Aorta (tissue), 5 donors: ENCODE data around the gene TIPARP. TPM values are rescaled to one million over a fixed set of nuclear protein-coding genes. Genes with fewer than 3 reads are reported as not detected.

Source experiments
- ATAC-seq: fragments of 200-7000 bp; cut with Tn5 transposase; one replicate; pipeline ENCODE4 v1.9.1; 2022; ENCODE audit warnings: moderate library complexity; ENCODE audit not compliant: low FRiP score
- DNase-seq, 2 donors: peaks; one replicate each; pipeline ENCODE4 v3.0.0-alpha.2; 2020
- H3K27ac ChIP-seq, 2 donors: one replicate each; pipeline ENCODE4 v1.5.1; 2013; ENCODE audit warnings: low read length in 2 of 2, mild to moderate bottlenecking in 2 of 2, moderate library complexity in 2 of 2, control low read depth in 1 of 2, inconsistent platforms in 1 of 2, low read depth in 1 of 2
- H3K27me3 ChIP-seq, 2 donors: one replicate each; pipeline ENCODE4 v1.6.1; 2013; ENCODE audit warnings: control low read depth in 1 of 2, low read length in 1 of 2, mild to moderate bottlenecking in 1 of 2, moderate library complexity in 1 of 2; ENCODE audit not compliant: insufficient read depth in 2 of 2, control insufficient read depth in 1 of 2
- H3K36me3 ChIP-seq, 2 donors: one replicate each; pipeline ENCODE4 v1.6.1; 2013; ENCODE audit warnings: control low read depth in 1 of 2, low read length in 1 of 2, mild to moderate bottlenecking in 1 of 2; ENCODE audit not compliant: insufficient read depth in 2 of 2, control insufficient read depth in 1 of 2
- H3K4me1 ChIP-seq, 2 donors: one replicate each; pipeline ENCODE4 v1.6.1; 2013; ENCODE audit warnings: low read length in 2 of 2, control low read depth in 1 of 2, mild to moderate bottlenecking in 1 of 2, moderate library complexity in 1 of 2; ENCODE audit not compliant: insufficient read depth in 2 of 2, control insufficient read depth in 1 of 2
- H3K4me3 ChIP-seq, 2 donors: one replicate each; pipeline ENCODE4 v1.5.1; 2013; ENCODE audit warnings: low read length in 2 of 2, control low read depth in 1 of 2, mild to moderate bottlenecking in 1 of 2
- H3K9me3 ChIP-seq: one replicate; pipeline ENCODE4 v1.6.1; 2013; ENCODE audit warnings: mild to moderate bottlenecking, low read length; ENCODE audit not compliant: control insufficient read depth
- WGBS, 2 donors: extraction: QIAGEN DNeasy Blood & Tissue Kit; methylation state at CpG; one replicate each; pipeline ENCODE4 v1.1.7; 2013; 5-methylcytosine and 5-hydroxymethylcytosine counted together
- intact Hi-C, 2 donors: fragments of 100-400 bp; cut with DNase I; formaldehyde crosslinking; loops; one replicate each; pipeline versions ENCODE4 v1.14.2 to v1.15.0; 2022
- polyA plus RNA-seq, 2 donors: library from polyadenylated mRNA; stranded (reverse); fragments of 200-250 nt; gene quantifications; one replicate each; pipeline ENCODE4 v1.2.3, GENCODE V29; 2013
- total RNA-seq, 2 donors: library from RNA; stranded (reverse); fragmentation: NEBNext Ultra II Directional; extraction: Animal tissue kit (Norgen Biotek cat#: 25700); gene quantifications; one replicate each; pipeline ENCODE4 v1.2.1, GENCODE V29; 2021
- donor health status: healthy with polysubstance abuse.
- donor health status: Bipolar disorder and iron deficiency.
- donor health status: DM: no; HTN: no; CAD: no.
- donor health status: DM: no; HTN: no; CAD: no.
- donor health status: DM: yes; HTN: yes; CAD: no.

Gene TIPARP
- total and polyA plus RNA-seq, 4 donors, result 9.6 to 24.2 (median 18.1) TPM

DNA sequence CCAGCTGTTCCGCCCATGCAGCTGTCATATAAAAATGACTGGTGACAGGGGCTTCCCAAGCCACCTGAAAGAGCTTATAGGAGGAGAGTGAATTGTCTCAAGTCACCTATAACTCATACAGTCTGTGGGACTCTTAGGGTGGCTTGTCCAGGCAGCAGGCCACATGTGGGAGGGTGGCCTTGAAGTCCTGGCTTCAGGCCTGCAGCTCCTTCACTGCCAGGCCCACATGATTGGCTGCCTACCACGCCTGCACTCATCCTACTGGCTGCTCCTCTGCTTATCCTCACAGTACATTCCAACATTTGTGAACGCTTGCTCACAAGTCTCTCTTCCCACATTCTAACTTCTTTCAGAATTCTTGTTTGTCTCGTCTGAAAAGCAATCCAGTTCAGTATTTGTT, 41.1 kb upstream of the TIPARP start:
- peak; percentile 80 to 84 for DNase-seq
- Histone ChIP-seq H3K4me3 (no peak overlapping the region), H3K9me3 (no peaks in the 10 kb centered on the region), H3K36me3 (no peaks in the 10 kb centered on the region), H3K27ac (peak overlapping the region in 1 of 2 donors; percentile 21), H3K4me1 (peaks cover 0 to 2% of the 10 kb centered on the region in 2 donors), H3K27me3 (no peaks in the 10 kb centered on the region)
- intact Hi-C loops, result no loop called here
- peak; percentile 71 for ATAC-seq
- WGBS, 2 donors, result 28 to 33% methylated on average over 4 of the region's 4 CpGs

DNA sequence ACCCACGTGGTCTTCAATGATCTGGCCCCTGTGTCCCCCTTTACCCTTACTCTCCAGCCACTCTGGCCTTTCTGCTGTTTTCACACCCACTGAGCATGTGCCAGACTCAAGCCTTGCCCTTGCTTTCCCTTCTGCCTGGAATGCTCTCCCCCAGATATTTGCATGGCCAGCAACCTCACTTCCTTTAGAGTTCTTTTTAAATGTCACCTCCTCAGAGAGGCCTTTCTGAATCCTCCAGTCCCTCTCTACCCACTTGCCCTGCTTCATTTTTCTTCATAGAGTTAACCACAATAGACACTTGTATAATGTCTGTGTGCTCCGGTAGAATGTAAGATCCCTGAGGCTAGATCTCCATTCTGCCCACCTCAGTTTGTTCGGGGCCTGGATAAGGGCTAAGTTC, 39.4 kb upstream of the TIPARP start:
- Histone ChIP-seq H3K9me3 (no peaks in the 10 kb centered on the region), H3K27ac (no peak overlapping the region), H3K36me3 (no peaks in the 10 kb centered on the region), H3K4me1 (peaks cover 0 to 2% of the 10 kb centered on the region in 2 donors), H3K4me3 (no peak overlapping the region), H3K27me3 (no peaks in the 10 kb centered on the region)
- DNase-seq, result no peak
- 96 to 97% methylated on average over 3 of the region's 3 CpGs for WGBS, 2 donors
- no peak for ATAC-seq
- intact Hi-C loops, result no loop called here

DNA sequence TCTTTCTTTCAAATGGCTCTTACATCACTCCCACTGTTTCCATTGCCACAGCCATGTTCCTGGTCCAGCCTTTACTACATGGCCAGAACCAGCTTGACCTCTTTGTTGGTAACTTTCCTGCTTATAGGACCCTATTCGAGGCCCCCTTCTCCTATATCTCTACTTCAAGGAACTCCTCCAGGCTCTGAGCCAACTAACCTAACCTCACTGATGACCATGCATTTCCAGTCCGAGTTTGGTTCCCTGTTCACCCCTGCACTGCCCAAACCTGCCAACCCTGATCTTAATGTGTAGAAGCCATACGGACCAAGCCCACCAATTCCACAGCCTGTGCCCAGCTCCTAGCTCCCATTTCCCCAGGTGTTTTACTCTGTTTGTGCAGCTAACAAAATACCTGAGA, 38.4 kb upstream of the TIPARP start:
- Histone ChIP-seq H3K4me1 (peaks cover 0 to 2% of the 10 kb centered on the region in 2 donors), H3K27ac (no peak overlapping the region), H3K4me3 (no peak overlapping the region), H3K36me3 (no peaks in the 10 kb centered on the region), H3K9me3 (no peaks in the 10 kb centered on the region), H3K27me3 (no peaks in the 10 kb centered on the region)
- DNase-seq (no peak), ATAC-seq (no peak)
- intact Hi-C loops, result no loop called here
- WGBS, 2 donors, result 84 to 86% methylated on average over 3 of the region's 3 CpGs

DNA sequence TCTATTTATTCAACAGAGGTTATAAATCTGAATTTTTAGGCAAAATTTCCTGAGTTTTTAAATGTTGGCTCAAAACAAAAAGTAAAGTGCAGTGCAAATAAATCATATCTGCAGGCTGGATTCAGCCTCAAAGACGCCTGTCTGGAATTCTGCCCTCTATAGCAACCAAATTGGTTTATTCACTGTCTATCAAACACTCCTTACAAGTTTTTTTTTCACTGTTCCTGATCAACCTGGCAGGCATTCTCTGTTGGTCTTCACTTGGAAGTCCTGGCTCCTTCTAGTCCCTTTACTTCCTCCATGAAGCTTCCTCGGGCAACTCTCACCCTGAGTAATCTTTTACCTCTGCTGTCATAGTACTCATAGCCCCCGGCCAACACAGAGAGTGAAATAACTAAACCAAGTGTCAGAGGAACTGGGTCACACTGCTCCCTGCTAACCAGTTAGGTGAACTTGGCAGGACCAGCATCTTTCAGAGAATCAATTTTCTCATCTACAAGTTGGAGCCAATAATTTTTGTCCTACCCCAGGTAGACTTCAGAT, 36.8 kb upstream of the TIPARP start:
- H3K4me1 ChIP-seq, result peaks cover 0 to 2% of the 10 kb centered on the region in 2 donors
- intact Hi-C loops, result no loop called here
- H3K27ac ChIP-seq, result no peak overlapping the region
- H3K9me3 ChIP-seq, result no peaks in the 10 kb centered on the region
- no peaks in the 10 kb centered on the region for H3K36me3 ChIP-seq
- DNase-seq, result no peak
- H3K27me3 ChIP-seq, result no peaks in the 10 kb centered on the region
- no peak for ATAC-seq
- no peak overlapping the region for H3K4me3 ChIP-seq
- WGBS, 2 donors, result 60% methylated on average over 3 of the region's 3 CpGs

DNA sequence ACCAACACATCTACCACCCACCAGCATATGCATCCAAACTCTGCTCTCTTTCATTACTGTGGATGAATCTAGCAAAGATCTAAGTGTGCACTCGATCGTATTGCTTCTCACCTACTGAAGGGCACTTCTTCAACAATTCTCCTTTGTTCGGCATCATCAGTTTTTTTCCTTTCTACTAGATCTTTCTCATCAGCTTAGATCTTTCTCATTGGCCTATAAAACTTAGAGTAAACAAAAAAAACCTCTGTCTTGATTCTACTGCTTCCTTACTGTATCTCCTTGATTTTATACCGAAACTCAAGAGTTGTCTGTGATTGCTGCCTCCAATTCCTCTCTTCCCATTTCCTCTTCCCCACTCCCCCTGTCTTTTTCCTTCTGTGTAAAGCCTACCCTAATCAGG, 36.1 kb upstream of the TIPARP start:
- Histone ChIP-seq H3K9me3 (no peaks in the 10 kb centered on the region), H3K27ac (no peak overlapping the region), H3K4me3 (no peak overlapping the region), H3K27me3 (no peaks in the 10 kb centered on the region), H3K4me1 (peaks cover 0 to 2% of the 10 kb centered on the region in 2 donors), H3K36me3 (no peaks in the 10 kb centered on the region)
- intact Hi-C loops, result no loop called here
- no peak for DNase-seq
- no peak for ATAC-seq
- 71 to 73% methylated on average over 4 of the region's 4 CpGs for WGBS, 2 donors

DNA sequence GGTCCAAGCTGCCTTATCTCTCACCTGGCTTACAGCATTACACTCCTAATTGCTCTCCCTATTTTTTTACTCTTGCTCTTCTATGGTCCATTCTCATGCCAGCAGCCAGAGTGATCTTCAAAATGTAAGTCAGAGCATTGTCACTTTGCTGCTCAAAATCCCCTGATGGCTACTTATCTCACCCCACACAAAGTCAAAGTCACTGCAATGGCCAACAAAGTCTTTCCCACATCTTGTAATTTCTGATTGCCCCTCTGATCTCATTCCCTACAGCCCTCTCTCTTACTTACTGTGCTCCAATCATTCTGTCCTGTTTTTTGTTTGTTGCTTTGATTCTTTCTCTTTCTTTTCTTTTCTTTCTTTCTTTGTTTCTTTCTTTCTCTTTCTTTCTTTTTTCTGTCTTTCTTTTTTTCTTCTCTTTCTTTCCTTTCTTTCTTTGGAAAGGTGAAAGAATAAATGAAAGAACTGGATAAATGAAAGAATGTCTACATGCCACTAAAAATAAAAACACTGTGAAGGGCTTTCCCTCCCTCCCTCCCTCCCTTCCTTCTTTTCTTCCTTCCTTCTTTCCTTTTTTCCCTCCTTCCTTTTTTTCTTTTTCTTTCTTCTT, 34.9 kb upstream of the TIPARP start:
- Histone ChIP-seq H3K36me3 (no peaks in the 10 kb centered on the region), H3K27ac (no peak overlapping the region), H3K9me3 (no peaks in the 10 kb centered on the region), H3K4me3 (no peak overlapping the region), H3K27me3 (no peaks in the 10 kb centered on the region), H3K4me1 (no peaks in the 10 kb centered on the region)
- intact Hi-C loops, result no loop called here
- no peak for ATAC-seq
- DNase-seq, result no peak

DNA sequence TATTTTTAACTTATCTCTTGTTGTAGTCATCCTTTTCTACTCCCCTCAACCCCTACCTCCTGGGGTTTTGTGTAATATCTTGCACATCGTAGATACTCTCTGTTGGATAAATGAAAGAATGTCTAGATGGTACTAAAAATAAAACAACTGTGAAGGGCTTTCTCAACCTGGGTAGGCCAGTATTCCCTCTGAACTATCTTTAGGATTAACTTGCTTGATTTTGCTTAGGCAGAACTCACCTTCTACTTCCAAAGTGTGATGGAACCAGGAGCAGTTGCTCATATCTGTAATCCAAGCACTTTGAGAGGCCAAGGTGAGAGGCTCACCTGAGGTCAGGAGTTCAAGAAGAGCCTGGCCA, 32.8 kb upstream of the TIPARP start:
- DNase-seq, result no peak
- WGBS, 2 donors, result 0% methylated on average over 1 of the region's 1 CpG
- no peak for ATAC-seq

DNA sequence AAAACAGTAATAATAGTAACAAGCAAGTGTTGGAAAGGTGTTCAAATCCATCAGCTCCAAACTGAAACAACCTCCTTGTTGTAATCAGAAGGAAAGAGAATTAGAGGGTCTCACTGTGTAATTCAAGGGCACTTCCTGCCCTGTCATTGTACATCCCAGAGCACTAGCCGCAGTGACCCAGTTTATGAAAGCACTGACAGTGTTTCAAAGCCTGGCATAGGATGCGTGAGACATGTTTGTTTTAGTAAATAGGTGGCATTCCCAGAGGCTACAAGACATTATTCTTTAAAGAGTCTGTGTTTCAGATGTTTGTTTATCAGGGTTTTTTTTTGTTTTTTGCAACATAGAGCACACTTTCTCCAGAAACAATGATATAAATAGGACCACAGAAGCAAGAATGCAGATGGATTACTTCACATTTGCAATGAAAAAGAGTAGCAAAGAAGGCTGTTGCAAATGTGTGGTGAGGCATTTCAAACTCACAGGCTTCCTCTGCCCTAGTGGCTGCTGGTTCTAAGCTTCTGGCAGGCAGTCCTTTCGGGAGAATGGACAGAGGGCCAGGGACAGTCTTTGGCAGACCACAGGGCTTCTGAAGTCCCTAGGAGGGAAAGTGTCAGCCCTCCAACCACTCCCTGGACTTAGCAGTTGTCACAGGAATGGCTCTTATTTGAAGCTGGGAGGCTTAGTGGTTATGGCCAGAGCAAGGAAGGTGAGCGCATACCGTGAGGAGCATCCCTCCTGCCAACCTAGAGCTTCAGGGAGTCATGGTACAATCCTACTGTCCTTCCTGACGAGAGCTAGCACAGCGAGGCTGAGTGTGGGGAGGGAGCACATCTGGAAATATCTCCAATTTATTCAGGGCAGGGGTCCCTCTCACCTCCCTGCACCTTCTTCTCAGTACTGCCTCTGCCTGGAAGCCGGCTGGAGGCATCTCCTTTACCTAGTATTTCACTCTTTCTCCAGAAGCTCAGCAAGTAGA, 31.4 kb upstream of the TIPARP start:
- 53 to 57% methylated on average over 8 of the region's 8 CpGs for WGBS, 2 donors
- H3K27me3 ChIP-seq, result no peaks in the 10 kb centered on the region
- no peak overlapping the region for H3K4me3 ChIP-seq
- DNase-seq (peak in 1 of 2 donors; percentile 21), ATAC-seq (peak; percentile 46)
- H3K36me3 ChIP-seq, result no peaks in the 10 kb centered on the region
- no peak overlapping the region for H3K27ac ChIP-seq
- H3K4me1 ChIP-seq, result no peaks in the 10 kb centered on the region
- intact Hi-C loops, result no loop called here
- H3K9me3 ChIP-seq, result no peaks in the 10 kb centered on the region

More for the DNA sequence above, 32.8 kb upstream of the TIPARP start:
- Histone ChIP-seq H3K4me3 (no peak overlapping the region), H3K27me3 (no peaks in the 10 kb centered on the region), H3K4me1 (no peaks in the 10 kb centered on the region), H3K27ac (no peak overlapping the region), H3K36me3 (no peaks in the 10 kb centered on the region), H3K9me3 (no peaks in the 10 kb centered on the region)
- intact Hi-C loops, result no loop called here
